ENCODE data around the gene OLFML3.

OLFML3 gene

GRCh38 chr1:113949007-113949406, 30.3 kb upstream of the OLFML3 start:
- DNase-seq (ENCODE audit: low read depth) = no peak

- no peak for DNase-seq (ENCODE audit: low read depth)
Observed at GRCh38 chr1:113950908-113951307, 28.4 kb upstream of the OLFML3 start.

- no peak for DNase-seq (ENCODE audit: low read depth)
Observed at GRCh38 chr1:113951719-113952118, 27.6 kb upstream of the OLFML3 start.

- no peak for DNase-seq (ENCODE audit: low read depth)
Observed at GRCh38 chr1:113957984-113958383, 21.3 kb upstream of the OLFML3 start.

- no peak for DNase-seq (ENCODE audit: low read depth)
Observed at GRCh38 chr1:113958691-113959090, 20.6 kb upstream of the OLFML3 start.

- no peak for DNase-seq (ENCODE audit: low read depth)
Observed at GRCh38 chr1:113963281-113963906, 15.9 kb upstream of the OLFML3 start.

- DNase-seq (ENCODE audit: low read depth) = no peak
Observed at GRCh38 chr1:113965703-113966412, 13.4 kb upstream of the OLFML3 start.

GRCh38 chr1:113972954-113973353, 6.3 kb upstream of the OLFML3 start:
- no peak for DNase-seq (ENCODE audit: low read depth)

GRCh38 chr1:113975211-113975895, 3.9 kb upstream of the OLFML3 start:
- DNase-seq (ENCODE audit: low read depth) = no peak

- DNase-seq (ENCODE audit: low read depth) = no peak
Observed at GRCh38 chr1:113976609-113977278, 2.5 kb upstream of the OLFML3 start.

GRCh38 chr1:113977906-113978305, 1.4 kb upstream of the OLFML3 start:
- DNase-seq (ENCODE audit: low read depth) = no peak

GRCh38 chr1:113980110-113980509, 836 bp downstream of the OLFML3 start:
- DNase-seq (ENCODE audit: low read depth) = no peak

- DNase-seq (ENCODE audit: low read depth) = no peak
Observed at GRCh38 chr1:113981962-113982931, 3.0 kb downstream of the OLFML3 start.

GRCh38 chr1:113982949-113983348, 3.7 kb downstream of the OLFML3 start:
- DNase-seq (ENCODE audit: low read depth) = no peak

GRCh38 chr1:113983391-113983790, 4.1 kb downstream of the OLFML3 start:
- no peak for DNase-seq (ENCODE audit: low read depth)

GRCh38 chr1:113983826-113984225, 4.6 kb downstream of the OLFML3 start:
- DNase-seq (ENCODE audit: low read depth) = no peak

GRCh38 chr1:113984710-113985109, 5.4 kb downstream of the OLFML3 start:
- DNase-seq (ENCODE audit: low read depth) = no peak

- DNase-seq (ENCODE audit: low read depth) = no peak
Observed at GRCh38 chr1:113986802-113987201, 7.5 kb downstream of the OLFML3 start.

- DNase-seq (ENCODE audit: low read depth) = no peak
Observed at GRCh38 chr1:113987259-113987658, 8.0 kb downstream of the OLFML3 start.

- DNase-seq (ENCODE audit: low read depth) = no peak
Observed at GRCh38 chr1:113990530-113990929, 11.3 kb downstream of the OLFML3 start.

GRCh38 chr1:113990961-113991360, 11.7 kb downstream of the OLFML3 start:
- no peak for DNase-seq (ENCODE audit: low read depth)

Measured in activated T-helper 1 cell treated with Interleukin-2 at 50 U/mL for 16 hours (primary cell).